GM23338 (cell line): Measurements from ENCODE around the gene RPN2. TPM values are rescaled to one million over a fixed set of nuclear protein-coding genes. Genes with fewer than 3 reads are reported as not detected.

Source experiments
- ATAC-seq: fragments of 200-7000 bp; cut with Tn5 transposase; 3 replicates; pipeline ENCODE4 v1.9.1; 2020
- DNase-seq: peaks from one replicate; pipeline ENCODE4 v3.0.0-alpha.2; 2015; ENCODE audit warnings: low spot score
- H2AFZ ChIP-seq: fragments of 200-600 bp; sonication (generic); 2 replicates; pipeline ENCODE4 v1.8.0; 2016; ENCODE audit warnings: antibody characterized with exemption, mild to moderate bottlenecking, moderate library complexity
- H3F3A ChIP-seq: fragments of 200-600 bp; sonication (generic); replicated peaks from 2 replicates; pipeline ENCODE4 v1.8.0; 2017; ENCODE audit warnings: antibody characterized with exemption, mixed run types, low read depth
- H3K27ac ChIP-seq: fragments of 200-600 bp; sonication (generic); 2 replicates; pipeline ENCODE4 v1.6.1; 2016; ENCODE audit warnings: low read depth
- H3K27me3 ChIP-seq: fragments of 200-600 bp; sonication (generic); 2 replicates; pipeline ENCODE4 v1.8.0; 2016; ENCODE audit warnings: mild to moderate bottlenecking, mixed run types, moderate library complexity; ENCODE audit not compliant: insufficient read depth
- H3K36me3 ChIP-seq: fragments of 200-600 bp; sonication (generic); 2 replicates; pipeline ENCODE4 v1.8.0; 2016; ENCODE audit warnings: mild to moderate bottlenecking; ENCODE audit not compliant: insufficient read depth
- H3K4me1 ChIP-seq: fragments of 200-600 bp; sonication (generic); 2 replicates; pipeline ENCODE4 v1.8.0; 2016; ENCODE audit warnings: mild to moderate bottlenecking, moderate library complexity; ENCODE audit not compliant: insufficient read depth
- H3K4me2 ChIP-seq: fragments of 200-600 bp; sonication (generic); 2 replicates; pipeline ENCODE4 v1.7.1; 2017; ENCODE audit warnings: mixed run types
- H3K4me3 ChIP-seq: fragments of 200-600 bp; sonication (generic); 2 replicates; pipeline ENCODE4 v1.6.1; 2016; ENCODE audit warnings: mixed run types
- H3K79me2 ChIP-seq: fragments of 200-600 bp; sonication (generic); replicated peaks from 2 replicates; pipeline ENCODE4 v1.8.0; 2017; ENCODE audit warnings: mild to moderate bottlenecking; ENCODE audit not compliant: insufficient read depth
- H3K9me2 ChIP-seq: fragments of 200-600 bp; sonication (generic); 2 replicates; pipeline ENCODE4 v1.8.0; 2017; ENCODE audit not compliant: insufficient read depth
- H4K20me1 ChIP-seq: fragments of 200-600 bp; sonication (generic); replicated peaks from 2 replicates; pipeline ENCODE4 v1.8.0; 2017; ENCODE audit warnings: mild to moderate bottlenecking; ENCODE audit not compliant: insufficient read depth
- H3K27ac Mint-ChIP-seq: 2 replicates; pipeline ENCODE4 v1.8.0; 2020; ENCODE audit warnings: inconsistent platforms, mild to moderate bottlenecking, moderate library complexity, mixed read lengths
- H3K27me3 Mint-ChIP-seq: 3 replicates; pipeline ENCODE4 v1.8.0; 2022; ENCODE audit warnings: low read depth, mild to moderate bottlenecking, moderate library complexity, mixed read lengths, inconsistent platforms; ENCODE audit not compliant: insufficient read depth, poor library complexity
- H3K36me3 Mint-ChIP-seq: 3 replicates; pipeline ENCODE4 v1.8.0; 2021; ENCODE audit warnings: low read depth, mild to moderate bottlenecking, inconsistent platforms, moderate library complexity, mixed read lengths
- H3K4me1 Mint-ChIP-seq: 3 replicates; pipeline ENCODE4 v1.8.0; 2020; ENCODE audit warnings: mild to moderate bottlenecking, inconsistent platforms, mixed read lengths
- H3K4me3 Mint-ChIP-seq: 3 replicates; pipeline ENCODE4 v1.8.0; 2021; ENCODE audit warnings: moderate library complexity, mild to moderate bottlenecking, inconsistent platforms, mixed read lengths
- H3K9me3 Mint-ChIP-seq: 3 replicates; pipeline ENCODE4 v1.8.0; 2020; ENCODE audit warnings: moderate library complexity, mild to moderate bottlenecking, inconsistent platforms, mixed read lengths
- CREB1 ChIP-seq: fragments of 250-450 bp; sonication (Bioruptor Pico); IDR thresholded peaks from 2 replicates; pipeline ENCODE4 v1.5.0; 2020; ENCODE audit warnings: low read depth, mild to moderate bottlenecking, moderate library complexity
- CTCF ChIP-seq, 2 experiments: fragments of 200-600 bp in 1 of 2; sonication (generic) in 1 of 2; conservative IDR thresholded peaks; 2 replicates each; pipeline versions ENCODE4 v1.5.1 to v1.6.1; 2016 to 2017; ENCODE audit warnings: antibody characterized with exemption in 2 of 2, low read depth in 2 of 2, mild to moderate bottlenecking in 2 of 2, moderate library complexity in 1 of 2
- ETS1 ChIP-seq: IDR thresholded peaks from 2 replicates; pipeline ENCODE4 v1.6.1; 2016; ENCODE audit warnings: antibody characterized with exemption
- EZH2 ChIP-seq: fragments of 200-600 bp; sonication (generic); IDR thresholded peaks from one replicate; pipeline ENCODE4 v1.8.0; 2017; ENCODE audit warnings: antibody characterized with exemption, mild to moderate bottlenecking, low read depth; ENCODE audit not compliant: unreplicated experiment
- EZH2phosphoT487 ChIP-seq: fragments of 200-600 bp; sonication (generic); IDR thresholded peaks from one replicate; pipeline ENCODE4 v1.8.1; 2018; ENCODE audit warnings: antibody characterized with exemption; ENCODE audit not compliant: unreplicated experiment
- JUNB ChIP-seq: IDR thresholded peaks from one replicate; pipeline ENCODE4 v1.6.1; 2016; ENCODE audit warnings: antibody characterized with exemption; ENCODE audit not compliant: unreplicated experiment
- NANOG ChIP-seq: IDR thresholded peaks from 2 replicates; pipeline ENCODE4 v1.6.1; 2016; ENCODE audit warnings: antibody characterized with exemption, borderline replicate concordance
- POLR2AphosphoS5 ChIP-seq: IDR thresholded peaks from 2 replicates; pipeline ENCODE4 v1.6.1; 2016; ENCODE audit warnings: antibody characterized with exemption, low read depth
- REST ChIP-seq: IDR thresholded peaks from one replicate; pipeline ENCODE4 v1.6.1; 2018; ENCODE audit warnings: antibody characterized with exemption; ENCODE audit not compliant: unreplicated experiment
- STAT1 ChIP-seq: IDR thresholded peaks from one replicate; pipeline ENCODE4 v1.6.1; 2016; ENCODE audit warnings: antibody characterized with exemption; ENCODE audit not compliant: unreplicated experiment
- ZNF114 ChIP-seq: fragments of 250-450 bp; sonication (Bioruptor Pico); IDR thresholded peaks from 2 replicates; pipeline ENCODE4 v1.5.0; 2020; ENCODE audit warnings: mild to moderate bottlenecking, moderate library complexity
- ZNF331 ChIP-seq: fragments of 250-450 bp; sonication (Bioruptor Pico); IDR thresholded peaks from 2 replicates; pipeline ENCODE4 v1.5.0; 2020; ENCODE audit warnings: low read depth, mild to moderate bottlenecking, moderate library complexity
- ZNF462 ChIP-seq: fragments of 250-450 bp; sonication (Bioruptor Pico); IDR thresholded peaks from 2 replicates; pipeline ENCODE4 v1.5.0; 2020; ENCODE audit warnings: mild to moderate bottlenecking, moderate library complexity
- polyA plus RNA-seq: library from polyadenylated mRNA; unstranded; fragments of >200 nt; fragmentation: Nextera tagmentation; extraction: Ambion mirVana; gene quantifications from 2 replicates; pipeline ENCODE4 v1.2.1, GENCODE V29; 2016
- total RNA-seq: library from RNA; depleted of rRNA; stranded (reverse); fragments of >200 nt; shearing (Covaris generic); gene quantifications from 2 replicates; pipeline ENCODE4 v1.2.3, GENCODE V29; 2014

RPN2 gene
- total and polyA plus RNA-seq, 2 experiments from 2014 or later, result 244 to 302 TPM

GRCh38 chr20:37142708-37143107, 36.4 kb upstream of the RPN2 start:
- H3K9me3 Mint-ChIP-seq, result no peaks in the 10 kb centered on the region
- Histone ChIP-seq H3K27me3 (no peaks in the 10 kb centered on the region), H3K4me2 (no peak overlapping the region), H3K9me2 (no peaks in the 10 kb centered on the region), H3K36me3 (no peaks in the 10 kb centered on the region), H3F3A (no peaks in the 10 kb centered on the region), H4K20me1 (no peaks in the 10 kb centered on the region), H3K27ac (no peak overlapping the region), H2AFZ (no peak overlapping the region), H3K79me2 (no peaks in the 10 kb centered on the region), H3K4me3 (no peak overlapping the region), H3K4me1 (no peaks in the 10 kb centered on the region)
- H3K4me1 Mint-ChIP-seq, result no peaks in the 10 kb centered on the region
- TF ChIP-seq EZH2phosphoT487 (no peak), NANOG (no peak), CREB1 (no peak), POLR2AphosphoS5 (no peak), JUNB (no peak), STAT1 (no peak), REST (no peak), ZNF114 (no peak), CTCF (conservative IDR thresholded peaks at IDR 0.05; ENCODE audit: low read depth in 2 of 2) (no peak), EZH2 (no peak), ZNF462 (CRISPR knock-in tag) (no peak), ZNF331 (CRISPR knock-in tag) (no peak), ETS1 (no peak)
- no peaks in the 10 kb centered on the region for H3K36me3 Mint-ChIP-seq
- peaks cover 5% of the 10 kb centered on the region for H3K27me3 Mint-ChIP-seq
- no peak overlapping the region for H3K27ac Mint-ChIP-seq
- ATAC-seq, result no peak
- H3K4me3 Mint-ChIP-seq, result no peak overlapping the region
- no peak for DNase-seq
